Activated naive CD4-positive, alpha-beta T cell treated with Interleukin-2 at 50 U/mL for 16 hours (primary cell): Measurements from ENCODE around the gene DDR2.

Experiments
- DNase-seq: peaks from one replicate; pipeline ENCODE4 v3.0.0-alpha.2; 2020

The DDR2 gene

GRCh38 chr1:162674034-162674608 lies 41.9 kb downstream of the DDR2 start:
- no peak for DNase-seq

- no peak for DNase-seq
Observed at GRCh38 chr1:162676087-162676486, 43.8 kb downstream of the DDR2 start.

GRCh38 chr1:162676750-162677149 lies 44.5 kb downstream of the DDR2 start:
- no peak for DNase-seq

GRCh38 chr1:162677607-162678371 lies 45.5 kb downstream of the DDR2 start:
- no peak for DNase-seq

- no peak for DNase-seq
Observed at GRCh38 chr1:162678439-162678838, 46.2 kb downstream of the DDR2 start.

- no peak for DNase-seq
Observed at GRCh38 chr1:162679298-162679697, 47.0 kb downstream of the DDR2 start.

- no peak for DNase-seq
Observed at GRCh38 chr1:162680419-162681121, 48.3 kb downstream of the DDR2 start.

GRCh38 chr1:162681122-162681436 lies 48.8 kb downstream of the DDR2 start:
- DNase-seq, result no peak

GRCh38 chr1:162682013-162682419 lies 49.8 kb downstream of the DDR2 start:
- no peak for DNase-seq

GRCh38 chr1:162687870-162688269 lies 55.6 kb downstream of the DDR2 start:
- DNase-seq, result no peak

GRCh38 chr1:162688521-162688920 lies 56.3 kb downstream of the DDR2 start:
- DNase-seq, result no peak

- no peak for DNase-seq
Observed at GRCh38 chr1:162688931-162689330, 56.7 kb downstream of the DDR2 start.

GRCh38 chr1:162689745-162690671 lies 57.7 kb downstream of the DDR2 start:
- no peak for DNase-seq

- DNase-seq, result no peak
Observed at GRCh38 chr1:162690672-162691434, 58.6 kb downstream of the DDR2 start.

- no peak for DNase-seq
Observed at GRCh38 chr1:162691999-162692575, 59.8 kb downstream of the DDR2 start.

- DNase-seq, result no peak
Observed at GRCh38 chr1:162694911-162695310, 62.6 kb downstream of the DDR2 start.

GRCh38 chr1:162695687-162696086 lies 63.4 kb downstream of the DDR2 start:
- no peak for DNase-seq

GRCh38 chr1:162696286-162696862 lies 64.1 kb downstream of the DDR2 start:
- no peak for DNase-seq

- DNase-seq, result no peak
Observed at GRCh38 chr1:162697140-162697895, 65.1 kb downstream of the DDR2 start.

- DNase-seq, result no peak
Observed at GRCh38 chr1:162699366-162699765, 67.1 kb downstream of the DDR2 start.

GRCh38 chr1:162700131-162700530 lies 67.9 kb downstream of the DDR2 start:
- DNase-seq, result no peak
